Neural progenitor cell (in vitro differentiated cells): ENCODE data around the gene RPS6KA1.

Experiments
- EZH2 ChIP-seq: fragments of 200-600 bp; sonication (generic); IDR thresholded peaks from 2 replicates; pipeline ENCODE4 v1.6.1; 2017; ENCODE audit warnings: antibody characterized with exemption, mild to moderate bottlenecking, moderate library complexity
- TF ChIP-seq, protein P1 (sequence below): fragments of 200-600 bp; sonication (generic); IDR thresholded peaks from 2 replicates; pipeline ENCODE4 v1.5.1; 2017; ENCODE audit warnings: antibody characterized with exemption, mild to moderate bottlenecking

DNA sequence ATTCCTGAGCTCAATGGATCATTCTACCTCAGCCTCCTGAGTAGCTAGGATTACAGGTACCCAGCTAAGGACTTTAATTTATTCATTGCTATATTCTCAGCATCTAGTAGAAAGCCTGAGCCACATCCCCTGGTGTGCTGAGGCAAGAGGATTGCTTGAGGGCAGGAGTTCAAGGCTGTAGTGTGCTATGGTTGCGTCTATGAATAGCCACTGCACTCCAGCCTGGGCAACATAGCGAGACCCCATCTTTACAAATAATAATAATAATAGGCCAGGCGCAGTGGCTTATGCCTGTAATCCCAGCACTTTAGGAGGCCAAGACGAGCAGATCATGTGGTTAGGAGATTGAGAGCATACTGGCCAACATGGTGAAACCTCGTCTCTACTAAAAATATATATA lies 3.3 kb upstream of the RPS6KA1 start:
- TF ChIP-seq, protein P1, sequence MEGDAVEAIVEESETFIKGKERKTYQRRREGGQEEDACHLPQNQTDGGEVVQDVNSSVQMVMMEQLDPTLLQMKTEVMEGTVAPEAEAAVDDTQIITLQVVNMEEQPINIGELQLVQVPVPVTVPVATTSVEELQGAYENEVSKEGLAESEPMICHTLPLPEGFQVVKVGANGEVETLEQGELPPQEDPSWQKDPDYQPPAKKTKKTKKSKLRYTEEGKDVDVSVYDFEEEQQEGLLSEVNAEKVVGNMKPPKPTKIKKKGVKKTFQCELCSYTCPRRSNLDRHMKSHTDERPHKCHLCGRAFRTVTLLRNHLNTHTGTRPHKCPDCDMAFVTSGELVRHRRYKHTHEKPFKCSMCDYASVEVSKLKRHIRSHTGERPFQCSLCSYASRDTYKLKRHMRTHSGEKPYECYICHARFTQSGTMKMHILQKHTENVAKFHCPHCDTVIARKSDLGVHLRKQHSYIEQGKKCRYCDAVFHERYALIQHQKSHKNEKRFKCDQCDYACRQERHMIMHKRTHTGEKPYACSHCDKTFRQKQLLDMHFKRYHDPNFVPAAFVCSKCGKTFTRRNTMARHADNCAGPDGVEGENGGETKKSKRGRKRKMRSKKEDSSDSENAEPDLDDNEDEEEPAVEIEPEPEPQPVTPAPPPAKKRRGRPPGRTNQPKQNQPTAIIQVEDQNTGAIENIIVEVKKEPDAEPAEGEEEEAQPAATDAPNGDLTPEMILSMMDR = no peak
- TF ChIP-seq EZH2 = no peak
